K562 (cell line): Measurements from ENCODE around the gene POLR3GL. TPM values are rescaled to one million over a fixed set of nuclear protein-coding genes. Genes with fewer than 3 reads are reported as not detected.
A peak's percentile ranks its signal among the peaks of the same experiment; 100 is the strongest.

Experiments used
- ERF ChIP-seq: fragments of 450-650 bp; formaldehyde crosslinking; IDR thresholded peaks from 2 replicates; pipeline ENCODE4 v1.4.0; 2020; ENCODE audit warnings: mild to moderate bottlenecking, mixed read lengths
- ETV6 ChIP-seq, 3 experiments: fragments of 150-350 bp in 1 of 3; sonication (generic) in 1 of 3; formaldehyde crosslinking in 1 of 3; IDR thresholded peaks; 2 replicates each; pipeline versions ENCODE4 v1.6.1 to v1.8.0; 2014 to 2022; ENCODE audit warnings: borderline replicate concordance in 2 of 3, low read depth in 2 of 3, antibody characterized with exemption in 1 of 3, low read length in 1 of 3, mild to moderate bottlenecking in 1 of 3, missing genetic modification reagents in 1 of 3
- HNRNPK ChIP-seq: fragments of 200-400 bp; formaldehyde crosslinking; IDR thresholded peaks from one replicate; pipeline ENCODE4 v1.6.1; 2018; ENCODE audit warnings: mild to moderate bottlenecking, low read depth, low read length; ENCODE audit not compliant: poor library complexity, severe bottlenecking
- KAT7 ChIP-seq: sonication (generic); formaldehyde crosslinking; IDR thresholded peaks from 2 replicates; pipeline ENCODE4 v1.8.0; 2022; ENCODE audit warnings: missing genetic modification reagents, mild to moderate bottlenecking, borderline replicate concordance
- MBD1 ChIP-seq: fragments of 250-450 bp; sonication (Bioruptor Pico); IDR thresholded peaks from 2 replicates; pipeline ENCODE4 v1.8.0; 2022; ENCODE audit warnings: inconsistent platforms
- NR2C2 ChIP-seq, 2 experiments: fragments of 200-800 bp in 1 of 2; sonication (Bioruptor generic) in 1 of 2; sonication (generic) in 1 of 2; formaldehyde crosslinking in 1 of 2; IDR thresholded peaks; 2 replicates each; pipeline versions ENCODE4 v1.6.1 to v1.8.0; 2016 to 2022; ENCODE audit warnings: mild to moderate bottlenecking in 1 of 2, missing compliant biosample characterization in 1 of 2, missing genetic modification characterization in 1 of 2, missing genetic modification reagents in 1 of 2
- RHOXF2B ChIP-seq: fragments of 250-450 bp; sonication (Bioruptor Pico); conservative IDR thresholded peaks from 2 replicates; pipeline ENCODE4 v1.5.1; 2021
- SLC30A9 ChIP-seq: fragments of 250-450 bp; sonication (Bioruptor Pico); IDR thresholded peaks from 2 replicates; pipeline ENCODE4 v1.8.0; 2022; ENCODE audit warnings: mild to moderate bottlenecking, moderate library complexity
- THAP12 ChIP-seq: fragments of 250-450 bp; sonication (Bioruptor Pico); IDR thresholded peaks from 2 replicates; pipeline ENCODE4 v1.9.0; 2021; ENCODE audit warnings: mild to moderate bottlenecking, inconsistent platforms
- ZBTB33 ChIP-seq: sonication (generic); formaldehyde crosslinking; IDR thresholded peaks from 2 replicates; pipeline ENCODE4 v1.8.1; 2023; ENCODE audit warnings: mild to moderate bottlenecking, missing genetic modification reagents
- polyA plus RNA-seq, 8 experiments: library from polyadenylated mRNA; depleted of rRNA in 4 of 8; stranded (reverse) in 5 of 8; unstranded in 3 of 8; fragments of >200 nt; fragmentation: Nextera tagmentation in 2 of 8; fragmentation: Illumina TruSeq in 1 of 8; extraction: Ambion mirVana in 2 of 8; extraction: Trizol in 1 of 8; gene quantifications; 2 replicates each; pipeline versions ENCODE4 v1.2.1 to v1.2.3, GENCODE V29; 2011 to 2014; ENCODE audit warnings: inconsistent platforms in 1 of 8, missing spikeins in 1 of 8
- total RNA-seq, 7 experiments: library from RNA; depleted of rRNA in 6 of 7; stranded (reverse); fragments of >200 nt in 6 of 7; fragmentation: Illumina TruSeq in 2 of 7; extraction: Trizol in 2 of 7; gene quantifications; 2 replicates each; pipeline versions ENCODE4 v1.2.1 to v1.2.3, GENCODE V29; 2011 to 2021; ENCODE audit warnings: low replicate concordance in 1 of 7

POLR3GL gene
- total and polyA plus RNA-seq, 9 of the 15 experiments (the other 6 are each of a cell fraction or from before 2014, with no cell fraction given), result 14.6 to 48.4 (median 38.2) TPM

GRCh38 chr1:145990249-145990855 is 25.9 kb downstream of the POLR3GL start (continued):
- TF ChIP-seq THAP12 (CRISPR knock-in tag) (0 out of 2 replicates have a peak, but pooled peaks have one; percentile 20), ZBTB33 (peak; percentile 71), KAT7 (CRISPR knock-in tag) (no peak), SLC30A9 (CRISPR knock-in tag) (no peak), HNRNPK (no peak), ETV6 (IDR thresholded peaks at IDR 0.05; ENCODE audit: borderline replicate concordance in 1 of 2, low read depth in 2 of 2, low read length in 1 of 2) (no peak), ETV6 (CRISPR knock-in tag; IDR thresholded peaks at IDR 0.05; ENCODE audit: borderline replicate concordance) (no peak), MBD1 (CRISPR knock-in tag) (no peak), RHOXF2B (no peak), NR2C2 (CRISPR knock-in tag; IDR thresholded peaks at IDR 0.05) (no peak), NR2C2 (tag; IDR thresholded peaks at IDR 0.05) (peak; percentile 57), ERF (CRISPR knock-in tag) (peak; percentile 97)
